WERI-Rb-1 (cell line): ENCODE results near the gene KANSL1.
A peak's percentile ranks its signal among the peaks of the same experiment; 100 is the strongest.

ENCODE experiments used
- DNase-seq: peaks from one replicate; pipeline ENCODE4 v3.0.0-alpha.2; 2020
- H3K27ac ChIP-seq: fragments of 250-450 bp; sonication (Bioruptor Pico); 2 replicates; pipeline ENCODE4 v1.5.1; 2020; ENCODE audit warnings: mild to moderate bottlenecking, moderate library complexity
- H3K27me3 ChIP-seq: fragments of 250-450 bp; sonication (Bioruptor Pico); 2 replicates; pipeline ENCODE4 v1.5.1; 2021; ENCODE audit warnings: mild to moderate bottlenecking, low read depth, moderate library complexity; ENCODE audit not compliant: insufficient read depth, severe bottlenecking
- H3K36me3 ChIP-seq: fragments of 250-450 bp; sonication (Bioruptor Pico); 2 replicates; pipeline ENCODE4 v1.5.1; 2020; ENCODE audit warnings: mild to moderate bottlenecking, moderate library complexity
- H3K4me3 ChIP-seq: 2 replicates; pipeline ENCODE4 v1.5.1; 2011; ENCODE audit warnings: low read depth, mild to moderate bottlenecking, control low read depth, low read length
- H3K9me3 ChIP-seq: fragments of 250-450 bp; sonication (Bioruptor Pico); 2 replicates; pipeline ENCODE4 v1.5.1; 2021; ENCODE audit warnings: mild to moderate bottlenecking, moderate library complexity; ENCODE audit not compliant: severe bottlenecking
- CTCF ChIP-seq: IDR thresholded peaks from 2 replicates; pipeline ENCODE4 v1.5.1; 2011; ENCODE audit warnings: low read depth, mild to moderate bottlenecking, control low read depth, inconsistent platforms, low read length

The KANSL1 gene

GRCh38 chr17:46193626-46194392 is 580 bp upstream of the KANSL1 start:
- H3K9me3 ChIP-seq: no peaks in the 10 kb centered on the region
- peak overlapping the region; percentile 64 for H3K4me3 ChIP-seq
- no peaks in the 10 kb centered on the region for H3K27me3 ChIP-seq
- TF ChIP-seq CTCF: no peak
- peak; percentile 97 for DNase-seq
- H3K27ac ChIP-seq: peak overlapping the region; percentile 100
- peaks cover 12% of the 10 kb centered on the region for H3K36me3 ChIP-seq

GRCh38 chr17:46192439-46193150 is 634 bp downstream of the KANSL1 start:
- H3K36me3 ChIP-seq: peaks cover 14% of the 10 kb centered on the region
- H3K27me3 ChIP-seq: no peaks in the 10 kb centered on the region
- TF ChIP-seq CTCF: no peak
- H3K4me3 ChIP-seq: peak overlapping the region; percentile 75
- DNase-seq: peak; percentile 85
- H3K9me3 ChIP-seq: no peaks in the 10 kb centered on the region
- peak overlapping the region; percentile 100 for H3K27ac ChIP-seq

- Histone ChIP-seq H3K4me3 (peak overlapping the region; percentile 75), H3K36me3 (peaks cover 10% of the 10 kb centered on the region), H3K27me3 (no peaks in the 10 kb centered on the region), H3K27ac (peak overlapping the region; percentile 100), H3K9me3 (no peaks in the 10 kb centered on the region)
- DNase-seq: no peak
- no peak for TF ChIP-seq CTCF
These were observed 1.1 kb downstream of the KANSL1 start for GRCh38 chr17:46192189-46192438.

- no peaks in the 10 kb centered on the region for H3K9me3 ChIP-seq
- no peaks in the 10 kb centered on the region for H3K27me3 ChIP-seq
- TF ChIP-seq CTCF: no peak
- H3K4me3 ChIP-seq: peak overlapping the region; percentile 75
- H3K27ac ChIP-seq: peak overlapping the region; percentile 100
- DNase-seq: peak; percentile 44
- peaks cover 10% of the 10 kb centered on the region for H3K36me3 ChIP-seq
These were observed 1.7 kb downstream of the KANSL1 start for GRCh38 chr17:46191322-46192188.

- H3K4me3 ChIP-seq: peak overlapping the region; percentile 75
- no peak for TF ChIP-seq CTCF
- peaks cover 11% of the 10 kb centered on the region for H3K36me3 ChIP-seq
- no peaks in the 10 kb centered on the region for H3K9me3 ChIP-seq
- no peak for DNase-seq
- no peaks in the 10 kb centered on the region for H3K27me3 ChIP-seq
- H3K27ac ChIP-seq: no peak overlapping the region
These were observed 2.5 kb downstream of the KANSL1 start for GRCh38 chr17:46190763-46191162.
